Measurements from ENCODE around the gene IGSF5. TPM values are rescaled to one million over a fixed set of nuclear protein-coding genes. Genes with fewer than 3 reads are reported as not detected.

IGSF5 gene
- total RNA-seq, 1 donor from 2014 or later: not detected

- ATAC-seq: no peak
- H3K27ac ChIP-seq: no peak overlapping the region
- intact Hi-C loops (cut with DNase I): no loop called here
Measured at GRCh38 chr21:39727401-39728120, 17.4 kb upstream of the IGSF5 start.

DNA sequence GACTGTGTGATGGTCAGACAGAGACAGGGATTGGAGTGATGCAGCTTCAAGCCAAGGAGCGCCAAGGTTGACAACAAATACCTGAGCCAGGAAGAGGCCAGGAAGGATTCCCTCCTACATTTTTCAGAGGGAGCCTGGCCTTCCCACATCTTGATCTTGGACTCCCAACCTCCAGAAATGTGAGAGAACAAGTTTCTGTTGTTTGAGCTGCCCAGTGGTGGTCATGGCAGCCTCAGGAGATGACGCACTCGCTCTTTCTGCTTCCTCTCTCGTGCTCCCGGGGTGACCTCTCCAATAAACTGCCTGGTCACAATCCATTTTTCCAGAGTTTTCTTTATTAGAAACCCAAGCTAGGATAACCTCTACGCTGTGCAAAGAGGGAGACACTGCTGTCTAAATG, 16.6 kb upstream of the IGSF5 start:
- ATAC-seq: no peak
- intact Hi-C loops (cut with DNase I): no loop called here
- Histone ChIP-seq H3K9me3 (no peaks in the 10 kb centered on the region), H3K36me3 (no peaks in the 10 kb centered on the region), H3K4me3 (no peak overlapping the region), H3K27ac (no peak overlapping the region), H3K27me3 (no peaks in the 10 kb centered on the region), H3K4me1 (no peaks in the 10 kb centered on the region)
- TF ChIP-seq CTCF (IDR thresholded peaks at IDR 0.05): no peak
- DNase-seq: no peak

More at GRCh38 chr21:39727401-39728120, 17.4 kb upstream of the IGSF5 start:
- no peaks in the 10 kb centered on the region for H3K4me1 ChIP-seq
- no peaks in the 10 kb centered on the region for H3K9me3 ChIP-seq
- no peak overlapping the region for H3K4me3 ChIP-seq
- no peak for TF ChIP-seq CTCF (IDR thresholded peaks at IDR 0.05)
- H3K27me3 ChIP-seq: no peaks in the 10 kb centered on the region
- no peak for DNase-seq
- no peaks in the 10 kb centered on the region for H3K36me3 ChIP-seq

DNA sequence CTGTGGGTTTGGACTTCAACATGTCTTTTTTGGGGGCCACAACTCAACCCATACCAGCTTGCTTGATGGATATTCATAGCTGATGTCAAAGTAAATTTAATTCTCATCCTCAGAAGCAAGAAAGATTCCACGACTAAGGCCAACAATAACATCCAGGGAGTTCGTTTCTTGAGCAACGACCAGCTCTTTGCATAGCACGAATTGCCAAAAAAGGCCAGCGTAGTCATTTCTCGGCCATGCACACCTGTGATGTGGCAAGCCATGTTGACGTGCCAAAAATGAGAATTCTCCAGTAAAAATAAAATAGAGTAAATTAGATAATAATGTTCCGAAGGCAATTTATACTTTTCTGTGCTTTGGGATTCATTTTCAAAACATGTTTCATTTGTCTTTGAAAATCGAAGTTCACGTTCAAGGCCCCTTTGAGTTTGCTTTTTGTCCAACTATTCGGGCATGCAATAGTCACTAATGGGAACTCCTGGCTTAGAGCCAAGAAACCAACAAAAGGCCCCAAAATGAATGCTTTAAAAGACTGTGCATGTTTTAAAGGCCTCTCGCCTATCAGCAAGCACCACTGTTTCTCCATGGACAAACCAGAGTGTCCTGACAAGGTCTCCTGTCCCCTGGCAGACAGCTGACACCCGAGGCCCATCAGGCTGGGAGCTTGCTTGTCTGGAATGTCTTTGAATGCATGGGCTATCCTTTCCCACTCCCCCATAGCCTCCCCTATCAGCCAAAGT, 14.4 kb upstream of the IGSF5 start:
- TF ChIP-seq CTCF (IDR thresholded peaks at IDR 0.05): no peak
- intact Hi-C loops (cut with DNase I): no loop called here
- no peak for DNase-seq
- Histone ChIP-seq H3K27me3 (peaks cover 4% of the 10 kb centered on the region), H3K9me3 (no peaks in the 10 kb centered on the region), H3K36me3 (no peaks in the 10 kb centered on the region), H3K4me1 (no peaks in the 10 kb centered on the region), H3K4me3 (no peak overlapping the region), H3K27ac (no peak overlapping the region)
- no peak for ATAC-seq

DNA sequence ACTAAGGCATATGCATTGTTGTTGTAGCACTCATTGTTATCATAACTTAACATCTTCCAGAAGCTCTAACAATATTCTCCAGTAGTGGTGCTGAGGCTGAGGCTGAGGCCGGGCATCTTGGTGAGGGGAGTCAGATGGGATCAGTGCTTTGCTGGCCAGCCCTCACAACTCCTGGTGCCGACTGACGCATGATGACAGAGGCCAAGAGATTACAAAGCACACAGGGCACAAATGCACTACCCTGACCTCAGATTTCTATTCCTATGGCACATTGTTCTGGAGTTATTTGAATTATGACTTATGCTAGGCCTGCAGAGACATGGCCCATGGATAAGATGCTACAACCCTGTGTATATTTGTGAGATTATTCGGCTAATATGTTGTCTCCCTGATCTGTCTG, 8.3 kb upstream of the IGSF5 start:
- Histone ChIP-seq H3K27ac (no peak overlapping the region), H3K4me1 (no peaks in the 10 kb centered on the region), H3K27me3 (peaks cover 4% of the 10 kb centered on the region), H3K9me3 (no peaks in the 10 kb centered on the region), H3K4me3 (no peak overlapping the region), H3K36me3 (no peaks in the 10 kb centered on the region)
- ATAC-seq (no peak), DNase-seq (no peak)
- intact Hi-C loops (cut with DNase I): no loop called here
- no peak for TF ChIP-seq CTCF (IDR thresholded peaks at IDR 0.05)

GRCh38 chr21:39737376-39738000, 7.5 kb upstream of the IGSF5 start:
- Histone ChIP-seq H3K27ac (no peak overlapping the region), H3K4me1 (no peaks in the 10 kb centered on the region), H3K27me3 (peaks cover 4% of the 10 kb centered on the region), H3K9me3 (no peaks in the 10 kb centered on the region), H3K36me3 (no peaks in the 10 kb centered on the region), H3K4me3 (no peak overlapping the region)
- intact Hi-C loops (cut with DNase I): no loop called here
- ATAC-seq (no peak), DNase-seq (no peak)
- no peak for TF ChIP-seq CTCF (IDR thresholded peaks at IDR 0.05)
